Measurements from ENCODE around the gene ZNF573. TPM values are rescaled to one million over a fixed set of nuclear protein-coding genes. Genes with fewer than 3 reads are reported as not detected.

The ZNF573 gene
- 1.8 to 3.4 TPM (median 2.4 TPM) in 5 replicates for total RNA-seq (2022; extraction: Qiagen RNA extraction)

GRCh38 chr19:37779127-37780005, at the start of gene ZNF573:
ZNF573 (minus strand) TSS chr19:37779586; CDS start chr19:37773729, 5,857 bp downstream.

GRCh38 chr19:37719111-37719926, 60.1 kb downstream of the ZNF573 start, which contains the start of gene ZNF607:
ZNF607 (minus strand) TSS chr19:37719761; CDS start chr19:37711618, 8,143 bp downstream.

Other genes with a start within 250 kb of the ZNF573 start
- 1.0 to 1.2 TPM (median 1.1 TPM) in 5 replicates for gene ZNF571, start 184.8 kb downstream of the ZNF573 start, total RNA-seq (2022; extraction: Qiagen RNA extraction)
- gene ZNF540, start 184.7 kb downstream of the ZNF573 start, total RNA-seq (2022; extraction: Qiagen RNA extraction): 0.05 to 0.17 TPM (median 0.16 TPM) in 4 of 5 replicates, not detected in the other
- gene ZFP30, start 124.1 kb downstream of the ZNF573 start, total RNA-seq (2022; extraction: Qiagen RNA extraction): 5.7 to 9.3 TPM (median 8.0 TPM) in 5 replicates
- gene ZNF607, start 59.8 kb downstream of the ZNF573 start, total RNA-seq (2022; extraction: Qiagen RNA extraction): 3.6 to 6.3 TPM (median 5.5 TPM) in 5 replicates
- gene WDR87, start 127.0 kb upstream of the ZNF573 start, total RNA-seq (2022; extraction: Qiagen RNA extraction): not detected in 5 replicates
- 30.3 to 47.4 TPM (median 42.3 TPM) in 5 replicates for gene SIPA1L3, start 127.6 kb upstream of the ZNF573 start, total RNA-seq (2022; extraction: Qiagen RNA extraction)